ENCODE measurements around the gene NCDN. TPM values are rescaled to one million over a fixed set of nuclear protein-coding genes. Genes with fewer than 3 reads are reported as not detected.
"Not testable (repeated sequence)": the region's sequence is repeated elsewhere in the genome, so short reads cannot be mapped to it uniquely, and the experiment has no call there.

The NCDN gene
- total RNA-seq, 2 donors from 2014 or later: 14.3 to 20.1 TPM

- WGBS, 2 donors: 61 to 78% methylated on average over 4 to 10 of the region's 10 CpGs
- TF ChIP-seq POLR2A (IDR thresholded peaks at IDR 0.05) (no peak), CTCF (IDR thresholded peaks at IDR 0.05) (no peak)
- no peaks in the 10 kb centered on the region for H3K9me3 ChIP-seq
- DNase-seq (no peak), ATAC-seq (no peak)
- no peaks in the 10 kb centered on the region for H3K36me3 ChIP-seq (replicated peaks in 1 of 2; ENCODE audit: insufficient read depth in 1 of 2, low read depth in 2 of 2)
- no peak overlapping the region for H3K27ac ChIP-seq
- peaks cover 13% of the 10 kb centered on the region for H3K4me1 ChIP-seq
- H3K4me3 ChIP-seq: no peak overlapping the region
- intact Hi-C loops (cut with DNase I): no loop called here
- no peaks in the 10 kb centered on the region for H3K27me3 ChIP-seq
Observed at GRCh38 chr1:35576061-35576765, 18.6 kb downstream of the NCDN start.

- H3K36me3 ChIP-seq (replicated peaks in 1 of 2; ENCODE audit: insufficient read depth in 1 of 2, low read depth in 2 of 2); H3K4me3 ChIP-seq; ATAC-seq; intact Hi-C loops (cut with DNase I); H3K27ac ChIP-seq; DNase-seq; H3K9me3 ChIP-seq; H3K27me3 ChIP-seq: not testable (repeated sequence)
- peaks cover 13% of the 10 kb centered on the region for H3K4me1 ChIP-seq
- WGBS, 2 donors: 20% methylated on average over 37 of the region's 37 CpGs; no CpG with 5 or more reads in 1 of the 2 donors
Observed at GRCh38 chr1:35576766-35577070, 19.1 kb downstream of the NCDN start.

- DNase-seq (peak in 2 of 4 donors; percentile 36 to 48), ATAC-seq (peak; percentile 40)
- peaks cover 13% of the 10 kb centered on the region for H3K4me1 ChIP-seq
- no peaks in the 10 kb centered on the region for H3K36me3 ChIP-seq (replicated peaks in 1 of 2; ENCODE audit: insufficient read depth in 1 of 2, low read depth in 2 of 2)
- no peak overlapping the region for H3K27ac ChIP-seq
- WGBS, 2 donors: 28 to 47% methylated on average over 11 to 70 of the region's 70 CpGs
- no peaks in the 10 kb centered on the region for H3K9me3 ChIP-seq
- TF ChIP-seq POLR2A (IDR thresholded peaks at IDR 0.05) (no peak), CTCF (IDR thresholded peaks at IDR 0.05) (no peak)
- no peaks in the 10 kb centered on the region for H3K27me3 ChIP-seq
- H3K4me3 ChIP-seq: no peak overlapping the region
- intact Hi-C loops (cut with DNase I): no loop called here
Observed at GRCh38 chr1:35577071-35577998, 19.7 kb downstream of the NCDN start.

GRCh38 chr1:35580949-35581388, 23.4 kb downstream of the NCDN start:
- H3K27me3 ChIP-seq: no peaks in the 10 kb centered on the region
- DNase-seq: no peak
- H3K27ac ChIP-seq: no peak overlapping the region
- H3K9me3 ChIP-seq: no peaks in the 10 kb centered on the region
- ATAC-seq: no peak
- 60 to 68% methylated on average over 4 of the region's 4 CpGs for WGBS, 2 donors
- no peaks in the 10 kb centered on the region for H3K36me3 ChIP-seq (replicated peaks in 1 of 2; ENCODE audit: insufficient read depth in 1 of 2, low read depth in 2 of 2)
- no peaks in the 10 kb centered on the region for H3K4me1 ChIP-seq
- TF ChIP-seq POLR2A (IDR thresholded peaks at IDR 0.05) (no peak), CTCF (IDR thresholded peaks at IDR 0.05) (no peak)
- H3K4me3 ChIP-seq: no peak overlapping the region
- intact Hi-C loops (cut with DNase I): no loop called here

GRCh38 chr1:35581621-35582020, 24.0 kb downstream of the NCDN start:
- H3K9me3 ChIP-seq; DNase-seq; H3K4me3 ChIP-seq; H3K27me3 ChIP-seq; intact Hi-C loops (cut with DNase I); H3K27ac ChIP-seq; ATAC-seq; H3K4me1 ChIP-seq; H3K36me3 ChIP-seq (replicated peaks in 1 of 2; ENCODE audit: insufficient read depth in 1 of 2, low read depth in 2 of 2): not testable (repeated sequence)
- WGBS, 2 donors: 90 to 95% methylated on average over 9 of the region's 9 CpGs
